Endothelial cell of umbilical vein (primary cell): Measurements from ENCODE around the gene HIP1R. TPM values are rescaled to one million over a fixed set of nuclear protein-coding genes. Genes with fewer than 3 reads are reported as not detected.

Experiments
- BruUV-seq: library from RNA; stranded (reverse); fragments of 400-500 nt; replicated peaks from 2 replicates; lab custom pipeline; 2021; lab: Mats Ljungman, UMichigan
- CTCF ChIA-PET: fragments of 300-600, 350-600 bp; sonication (Branson Sonifier 250); formaldehyde crosslinking; loops from one replicate; lab custom pipeline; 2021; ENCODE audit warnings: antibody characterized with exemption, inconsistent platforms; lab: Charles Lee
- POLR2A ChIA-PET: fragments of 300-600, 350-600 bp; sonication (Branson Sonifier 250); formaldehyde crosslinking; loops from one replicate; lab custom pipeline; 2021; ENCODE audit warnings: antibody characterized with exemption, inconsistent platforms; lab: Charles Lee
- DNase-seq: peaks from one replicate; pipeline ENCODE4 v3.0.0-alpha.2; 2011; ENCODE audit warnings: low read depth, low spot score
- FAIRE-seq: peaks from 2 replicates; lab custom pipeline; 2011; peaks lifted over from hg19 to GRCh38; lab: Jason Lieb, UNC
- H2AFZ ChIP-seq: 2 replicates; pipeline ENCODE4 v1.6.0; 2012; ENCODE audit warnings: low read depth, low read length, control low read depth, inconsistent platforms
- H3K27ac ChIP-seq: 2 replicates; pipeline ENCODE4 v1.5.1; 2011; ENCODE audit warnings: low read depth, mild to moderate bottlenecking, control low read depth, low read length, moderate library complexity; ENCODE audit not compliant: insufficient read depth
- H3K27me3 ChIP-seq, 2 experiments: 2 replicates each; pipeline versions ENCODE4 v1.6.0 to v1.6.1; 2011; ENCODE audit warnings: low read length in 2 of 2, mixed read lengths in 1 of 2; ENCODE audit not compliant: control insufficient read depth in 2 of 2, insufficient read depth in 2 of 2
- H3K36me3 ChIP-seq, 2 experiments: 2 replicates in 1 of 2; 3 replicates in 1 of 2; pipeline ENCODE4 v1.5.1; 2011; ENCODE audit warnings: low read length in 2 of 2, mild to moderate bottlenecking in 1 of 2, moderate library complexity in 1 of 2; ENCODE audit not compliant: control insufficient read depth in 2 of 2, insufficient read depth in 2 of 2; ENCODE audit errors: extremely low read depth in 1 of 2
- H3K4me1 ChIP-seq: 3 replicates; pipeline ENCODE4 v1.5.1; 2011; ENCODE audit warnings: mild to moderate bottlenecking, low read length; ENCODE audit not compliant: control insufficient read depth, insufficient read depth; ENCODE audit errors: extremely low read depth
- H3K4me2 ChIP-seq: 2 replicates; pipeline ENCODE4 v1.6.1; 2011; ENCODE audit warnings: low read length, control low read depth, mixed read lengths; ENCODE audit not compliant: insufficient read depth
- H3K4me3 ChIP-seq, 3 experiments: fragments of 200-600 bp in 1 of 3; sonication (generic), shearing (Covaris generic) in 1 of 3; replicated peaks in 1 of 3; 2 replicates each; pipeline ENCODE4 v1.5.1; 2011 to 2016; ENCODE audit warnings: control low read depth in 3 of 3, low read length in 3 of 3, mild to moderate bottlenecking in 2 of 3, inconsistent platforms in 1 of 3, low read depth in 1 of 3, moderate library complexity in 1 of 3; ENCODE audit not compliant: insufficient read depth in 1 of 3
- H3K79me2 ChIP-seq: 2 replicates; pipeline ENCODE4 v1.6.0; 2012; ENCODE audit warnings: low read length, inconsistent platforms; ENCODE audit not compliant: control insufficient read depth, insufficient read depth
- H3K9ac ChIP-seq: replicated peaks from 2 replicates; pipeline ENCODE3; 2011; ENCODE audit warnings: low read length, control low read depth; ENCODE audit not compliant: insufficient read depth; ENCODE audit errors: extremely low read depth
- H3K9me1 ChIP-seq: replicated peaks from 3 replicates; pipeline ENCODE4 v1.6.0; 2011; ENCODE audit warnings: mild to moderate bottlenecking, low read length; ENCODE audit not compliant: control insufficient read depth, insufficient read depth; ENCODE audit errors: extremely low read depth
- H3K9me3 ChIP-seq: replicated peaks from 2 replicates; pipeline ENCODE4 v1.5.1; 2012; ENCODE audit warnings: low read length, inconsistent platforms; ENCODE audit not compliant: control insufficient read depth, insufficient read depth
- H4K20me1 ChIP-seq: replicated peaks from 2 replicates; pipeline ENCODE3; 2011; ENCODE audit warnings: mild to moderate bottlenecking, low read length; ENCODE audit not compliant: control insufficient read depth, insufficient read depth; ENCODE audit errors: extremely low read depth
- CTCF ChIP-seq, 2 donors: IDR thresholded peaks; 1 replicate in 1 of 2; 2 replicates in 1 of 2; pipeline ENCODE4 v1.5.1; 2011; ENCODE audit warnings: low read length in 2 of 2, mild to moderate bottlenecking in 2 of 2, moderate library complexity in 2 of 2, control low read depth in 1 of 2, inconsistent platforms in 1 of 2, low read depth in 1 of 2; ENCODE audit not compliant: insufficient read depth in 1 of 2; ENCODE audit errors: extremely low read depth in 1 of 2
- EZH2 ChIP-seq: IDR thresholded peaks from 2 replicates; pipeline ENCODE4 v1.6.1; 2012; ENCODE audit warnings: borderline replicate concordance, low read depth, mild to moderate bottlenecking, moderate library complexity, low read length, inconsistent platforms; ENCODE audit not compliant: severe bottlenecking
- FOS ChIP-seq: IDR thresholded peaks from 2 replicates; pipeline ENCODE4 v1.6.1; 2011; ENCODE audit warnings: mild to moderate bottlenecking, low read length, moderate library complexity, borderline replicate concordance; ENCODE audit not compliant: insufficient read depth
- GATA2 ChIP-seq: IDR thresholded peaks from 2 replicates; pipeline ENCODE4 v1.7.0; 2011; ENCODE audit warnings: low read depth, mild to moderate bottlenecking, moderate library complexity, mixed read lengths, low read length; ENCODE audit not compliant: insufficient read length, insufficient read depth
- JUN ChIP-seq: IDR thresholded peaks from 2 replicates; pipeline ENCODE4 v1.6.1; 2011; ENCODE audit warnings: borderline replicate concordance, low read depth; ENCODE audit not compliant: insufficient read length, insufficient read depth
- MAX ChIP-seq: IDR thresholded peaks from 2 replicates; pipeline ENCODE4 v1.6.1; 2011; ENCODE audit not compliant: insufficient read depth, insufficient read length
- MYC ChIP-seq: IDR thresholded peaks from one replicate; pipeline ENCODE4 v1.6.1; 2011; ENCODE audit warnings: mild to moderate bottlenecking, low read depth, low read length
- POLR2A ChIP-seq: IDR thresholded peaks from 2 replicates; pipeline ENCODE4 v1.6.1; 2012; ENCODE audit warnings: low read depth, mild to moderate bottlenecking, control low read depth, low read length
- POLR2AphosphoS5 ChIP-seq: IDR thresholded peaks from 2 replicates; pipeline ENCODE4 v1.6.1; 2012; ENCODE audit warnings: low read depth, mild to moderate bottlenecking, control low read depth, low read length, moderate library complexity; ENCODE audit not compliant: insufficient read depth
- dilution Hi-C: fragments of 300-500 bp; cut with MboI; formaldehyde crosslinking; loops from one replicate; pipeline ENCODE4 v1.15.0; 2019; ENCODE audit warnings: low sequenced_read_pairs; ENCODE audit not compliant: extremely low pct_ligation_motif_present
- intact Hi-C: fragments of 100-400 bp; cut with micrococcal nuclease; formaldehyde crosslinking; loops from one replicate; pipeline ENCODE4 v1.10.0; 2022
- polyA plus RNA-seq, 4 experiments: library from polyadenylated mRNA; depleted of rRNA in 3 of 4; stranded (reverse) in 3 of 4; unstranded in 1 of 4; fragments of >200 nt; gene quantifications; 2 replicates each; pipeline versions ENCODE4 v1.2.1 to v1.2.3, GENCODE V29; 2011 to 2012; ENCODE audit warnings: missing spikeins in 1 of 4
- total RNA-seq: library from RNA; stranded (reverse); gene quantifications from 2 replicates; pipeline ENCODE4 v1.2.3, GENCODE V29; 2021

Gene HIP1R
- total and polyA plus RNA-seq, 2 donors (not counting 3 experiments of a cell fraction or from before 2014, with no cell fraction given), result 111 to 122 TPM

- peak overlapping the region; percentile 91 for H3K4me2 ChIP-seq
- no peaks in the 10 kb centered on the region for H3K9me3 ChIP-seq
- no peaks in the 10 kb centered on the region for H3K36me3 ChIP-seq
- no peak for DNase-seq
- intact Hi-C loops, result loop anchor here (5.0 kb wide), 1 partner anchor 48 kb away; no protein-coding TSS in a partner anchor
- ChIA-PET POLR2A (interaction anchor here (1.1 kb wide), 1 partner anchor 52 kb away, joined by 3 read pairs; no protein-coding TSS in a partner anchor), CTCF (interaction anchor here (0.7 to 1.5 kb wide), 6 partner anchors 11 to 101 kb away, joined by 3 to 7 read pairs (median 4); no protein-coding TSS in a partner anchor)
- no peak overlapping the region for H2AFZ ChIP-seq
- BruUV-seq, result TSS peak; percentile 18
- peak overlapping the region; percentile 73 to 90 (median 85) for H3K4me3 ChIP-seq
- no peaks in the 10 kb centered on the region for H3K27me3 ChIP-seq
- peak overlapping the region; percentile 75 for H3K27ac ChIP-seq
- H3K4me1 ChIP-seq, result peaks cover 36% of the 10 kb centered on the region
- dilution Hi-C loops, result no loop called here
- no peak for TF ChIP-seq EZH2
- no peaks in the 10 kb centered on the region for H3K9me1 ChIP-seq
- H3K9ac ChIP-seq, result peak overlapping the region; percentile 97
- FAIRE-seq, result no peak
- H3K79me2 ChIP-seq, result peaks cover 61% of the 10 kb centered on the region
- H4K20me1 ChIP-seq, result no peaks in the 10 kb centered on the region
Measured at GRCh38 chr12:122894193-122895121, 59.2 kb downstream of the HIP1R start.

- peaks cover 32% of the 10 kb centered on the region for H3K4me1 ChIP-seq
- H3K9me1 ChIP-seq, result no peaks in the 10 kb centered on the region
- BruUV-seq, result no TSS peak
- ChIA-PET POLR2A (interaction anchor here (1.1 kb wide), 1 partner anchor 51 kb away, joined by 3 read pairs; no protein-coding TSS in a partner anchor), CTCF (interaction anchor here (1.5 to 1.6 kb wide), 2 partner anchors 24 kb away, joined by 4 to 7 read pairs; no protein-coding TSS in a partner anchor)
- H3K79me2 ChIP-seq, result peaks cover 53% of the 10 kb centered on the region
- DNase-seq (peak; percentile 24), FAIRE-seq (no peak)
- no peaks in the 10 kb centered on the region for H3K9me3 ChIP-seq
- no peaks in the 10 kb centered on the region for H3K36me3 ChIP-seq
- H3K27me3 ChIP-seq, result no peaks in the 10 kb centered on the region
- peak overlapping the region; percentile 43 for H2AFZ ChIP-seq
- dilution Hi-C loops, result no loop called here
- peak overlapping the region; percentile 91 for H3K4me2 ChIP-seq
- no peak for TF ChIP-seq POLR2AphosphoS5
- no peak for TF ChIP-seq JUN
- TF ChIP-seq MYC, result no peak
- no peak for TF ChIP-seq MAX
- no peak for TF ChIP-seq POLR2A
- no peak for TF ChIP-seq GATA2
- TF ChIP-seq CTCF (IDR thresholded peaks at IDR 0.05; ENCODE audit: extremely low read depth in 1 of 2, insufficient read depth in 1 of 2, low read depth in 1 of 2, low read length in 2 of 2), result no peak
- TF ChIP-seq FOS, result no peak
- no peak for TF ChIP-seq EZH2
- intact Hi-C loops, result loop anchor here (5.0 kb wide), 1 partner anchor 47 kb away; no protein-coding TSS in a partner anchor
- peak overlapping the region; percentile 75 for H3K27ac ChIP-seq
- peak overlapping the region; percentile 97 for H3K9ac ChIP-seq
- no peaks in the 10 kb centered on the region for H4K20me1 ChIP-seq
- H3K4me3 ChIP-seq, result peak overlapping the region; percentile 73 to 90 (median 85)
Measured at GRCh38 chr12:122895320-122895703, 60.1 kb downstream of the HIP1R start.
